Endothelial cell of hepatic sinusoid (primary cell): ENCODE results near the gene RTN4.
"Not testable (repeated sequence)": the region's sequence is repeated elsewhere in the genome, so short reads cannot be mapped to it uniquely, and the experiment has no call there.

Source experiments
- in situ Hi-C: cut with HindIII; loops from 2 replicates; pipeline ENCODE4 v1.10.0; 2017; ENCODE audit warnings: low sequenced_read_pairs

The RTN4 gene

GRCh38 chr2:55050100-55050994 lies at the start of gene RTN4:
RTN4 (minus strand) TSS chr2:55050451; CDS start chr2:55050300, 151 bp downstream.
- in situ Hi-C loops = no loop called here

GRCh38 chr2:55099493-55099877 lies 49.2 kb upstream of the RTN4 start:
- in situ Hi-C loops = no loop called here

GRCh38 chr2:55097461-55098410 lies 47.5 kb upstream of the RTN4 start:
- in situ Hi-C loops = no loop called here

- in situ Hi-C loops = no loop called here
These were observed 46.8 kb upstream of the RTN4 start for GRCh38 chr2:55097082-55097460.

GRCh38 chr2:55096586-55096985 lies 46.3 kb upstream of the RTN4 start:
- in situ Hi-C loops = no loop called here

- in situ Hi-C loops = no loop called here
These were observed 43.1 kb upstream of the RTN4 start for GRCh38 chr2:55093381-55093780.

GRCh38 chr2:55092439-55092838 lies 42.2 kb upstream of the RTN4 start:
- in situ Hi-C loops = no loop called here

GRCh38 chr2:55091681-55092080 lies 41.4 kb upstream of the RTN4 start:
- in situ Hi-C loops = not testable (repeated sequence)

- in situ Hi-C loops = no loop called here
These were observed 40.5 kb upstream of the RTN4 start for GRCh38 chr2:55090702-55091101.

GRCh38 chr2:55089726-55090125 lies 39.5 kb upstream of the RTN4 start:
- in situ Hi-C loops = no loop called here

- in situ Hi-C loops = no loop called here
These were observed 38.1 kb upstream of the RTN4 start for GRCh38 chr2:55088400-55088799.

- in situ Hi-C loops = no loop called here
These were observed 37.7 kb upstream of the RTN4 start for GRCh38 chr2:55087936-55088335.

- in situ Hi-C loops = no loop called here
These were observed 37.2 kb upstream of the RTN4 start for GRCh38 chr2:55087501-55087900.

GRCh38 chr2:55085113-55086040 lies 35.1 kb upstream of the RTN4 start:
- in situ Hi-C loops = no loop called here

GRCh38 chr2:55084641-55085040 lies 34.4 kb upstream of the RTN4 start:
- in situ Hi-C loops = loop anchor here (5.0 kb wide), 1 partner anchor 93 kb away; no protein-coding TSS in a partner anchor

GRCh38 chr2:55080204-55080738 lies 30.0 kb upstream of the RTN4 start:
- in situ Hi-C loops = loop anchor here (5.0 kb wide), 1 partner anchor 97 kb away; no protein-coding TSS in a partner anchor

GRCh38 chr2:55078956-55079355 lies 28.7 kb upstream of the RTN4 start:
- in situ Hi-C loops = no loop called here

GRCh38 chr2:55076721-55077120 lies 26.5 kb upstream of the RTN4 start:
- in situ Hi-C loops = no loop called here

GRCh38 chr2:55076019-55076418 lies 25.8 kb upstream of the RTN4 start:
- in situ Hi-C loops = not testable (repeated sequence)
